Measurements from ENCODE around the gene PRDM7.

PRDM7 gene

GRCh38 chr16:90035902-90036301 lies 41.2 kb downstream of the PRDM7 start:
- DNase-seq (ENCODE audit: low spot score) = no peak

- DNase-seq (ENCODE audit: low spot score) = no peak
These were observed 42.6 kb downstream of the PRDM7 start for GRCh38 chr16:90034504-90034903.

- DNase-seq (ENCODE audit: low spot score) = no peak
These were observed 43.7 kb downstream of the PRDM7 start for GRCh38 chr16:90033387-90033786.

- DNase-seq (ENCODE audit: low spot score) = no peak
These were observed 44.3 kb downstream of the PRDM7 start for GRCh38 chr16:90032674-90033331.

GRCh38 chr16:90031931-90032673 lies 45.0 kb downstream of the PRDM7 start:
- no peak for DNase-seq (ENCODE audit: low spot score)

- no peak for DNase-seq (ENCODE audit: low spot score)
These were observed 45.8 kb downstream of the PRDM7 start for GRCh38 chr16:90031186-90031930.

GRCh38 chr16:90028985-90029384 lies 48.1 kb downstream of the PRDM7 start:
- no peak for DNase-seq (ENCODE audit: low spot score)

- DNase-seq (ENCODE audit: low spot score) = no peak
These were observed 49.5 kb downstream of the PRDM7 start for GRCh38 chr16:90027611-90028010.

- no peak for DNase-seq (ENCODE audit: low spot score)
These were observed 51.0 kb downstream of the PRDM7 start for GRCh38 chr16:90026135-90026534.

- no peak for DNase-seq (ENCODE audit: low spot score)
These were observed 54.1 kb downstream of the PRDM7 start for GRCh38 chr16:90023078-90023447.

- peak; percentile 84 for DNase-seq (ENCODE audit: low spot score)
These were observed 54.7 kb downstream of the PRDM7 start for GRCh38 chr16:90022209-90023077.

GRCh38 chr16:90020838-90021382 lies 56.2 kb downstream of the PRDM7 start:
- no peak for DNase-seq (ENCODE audit: low spot score)

- DNase-seq (ENCODE audit: low spot score) = no peak
These were observed 56.8 kb downstream of the PRDM7 start for GRCh38 chr16:90020260-90020837.

GRCh38 chr16:90019543-90020259 lies 57.4 kb downstream of the PRDM7 start:
- DNase-seq (ENCODE audit: low spot score) = no peak

- no peak for DNase-seq (ENCODE audit: low spot score)
These were observed 58.2 kb downstream of the PRDM7 start, which contains the start of gene DBNDD1 for GRCh38 chr16:90018652-90019542. TSS of gene DBNDD1 (minus strand) at chr16:90019456. CDS start at chr16:90019341, 115 bp downstream.

- DNase-seq (ENCODE audit: low spot score) = no peak
These were observed 58.9 kb downstream of the PRDM7 start for GRCh38 chr16:90018297-90018651.

GRCh38 chr16:90016339-90016950 lies 60.7 kb downstream of the PRDM7 start:
- no peak for DNase-seq (ENCODE audit: low spot score)

- DNase-seq (ENCODE audit: low spot score) = no peak
These were observed 61.4 kb downstream of the PRDM7 start for GRCh38 chr16:90015586-90016338.
